ENCODE data around the gene PP2D1.

DNA sequence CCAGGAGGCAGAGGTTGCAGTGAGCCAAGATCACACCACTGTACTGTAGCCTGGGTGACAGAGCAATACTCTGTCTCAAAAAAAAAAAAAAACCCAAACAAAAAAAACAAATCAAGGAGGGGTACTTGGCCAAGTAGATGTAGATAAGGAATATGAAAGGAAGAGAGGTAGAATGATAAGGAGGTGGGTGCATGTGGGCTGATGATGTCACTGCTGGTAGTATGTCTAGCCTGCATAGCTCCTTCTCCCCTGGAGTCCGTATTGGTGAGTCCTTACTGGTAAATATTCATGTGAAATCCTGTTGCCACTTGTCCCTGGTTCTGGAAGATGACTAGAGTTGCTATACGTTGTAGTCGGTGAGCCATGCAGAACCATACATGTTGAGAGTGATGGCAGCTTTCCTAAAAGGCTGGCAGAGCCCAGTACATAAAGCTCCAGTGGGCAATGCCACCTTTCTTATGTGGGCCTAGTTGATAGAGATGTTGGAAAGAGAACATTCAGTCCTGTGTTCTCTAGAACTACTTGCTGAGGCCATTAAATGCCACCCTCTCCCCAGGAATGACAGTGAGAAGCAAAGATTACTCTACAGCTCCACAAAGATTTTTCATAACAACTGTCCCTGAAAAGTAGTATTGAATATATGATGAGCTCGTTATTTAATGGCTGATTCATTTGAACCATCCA lies 39.2 kb upstream of the PP2D1 start:
- TF ChIP-seq, protein P1, sequence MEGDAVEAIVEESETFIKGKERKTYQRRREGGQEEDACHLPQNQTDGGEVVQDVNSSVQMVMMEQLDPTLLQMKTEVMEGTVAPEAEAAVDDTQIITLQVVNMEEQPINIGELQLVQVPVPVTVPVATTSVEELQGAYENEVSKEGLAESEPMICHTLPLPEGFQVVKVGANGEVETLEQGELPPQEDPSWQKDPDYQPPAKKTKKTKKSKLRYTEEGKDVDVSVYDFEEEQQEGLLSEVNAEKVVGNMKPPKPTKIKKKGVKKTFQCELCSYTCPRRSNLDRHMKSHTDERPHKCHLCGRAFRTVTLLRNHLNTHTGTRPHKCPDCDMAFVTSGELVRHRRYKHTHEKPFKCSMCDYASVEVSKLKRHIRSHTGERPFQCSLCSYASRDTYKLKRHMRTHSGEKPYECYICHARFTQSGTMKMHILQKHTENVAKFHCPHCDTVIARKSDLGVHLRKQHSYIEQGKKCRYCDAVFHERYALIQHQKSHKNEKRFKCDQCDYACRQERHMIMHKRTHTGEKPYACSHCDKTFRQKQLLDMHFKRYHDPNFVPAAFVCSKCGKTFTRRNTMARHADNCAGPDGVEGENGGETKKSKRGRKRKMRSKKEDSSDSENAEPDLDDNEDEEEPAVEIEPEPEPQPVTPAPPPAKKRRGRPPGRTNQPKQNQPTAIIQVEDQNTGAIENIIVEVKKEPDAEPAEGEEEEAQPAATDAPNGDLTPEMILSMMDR (conservative IDR thresholded peaks at IDR 0.05; ENCODE audit: low read depth, low read length), result no peak
- TF ChIP-seq EZH2 (IDR thresholded peaks at IDR 0.05; ENCODE audit: borderline replicate concordance, low read depth, low read length, poor library complexity, severe bottlenecking), result no peak

All from A673 (cell line).